ENCODE measurements around the gene DEPDC1B. TPM values are rescaled to one million over a fixed set of nuclear protein-coding genes. Genes with fewer than 3 reads are reported as not detected.
"Not testable (repeated sequence)": the region's sequence is repeated elsewhere in the genome, so short reads cannot be mapped to it uniquely, and the experiment has no call there.

Gene DEPDC1B
- total RNA-seq, 1 donor from 2014 or later = 0.35 TPM

DNA sequence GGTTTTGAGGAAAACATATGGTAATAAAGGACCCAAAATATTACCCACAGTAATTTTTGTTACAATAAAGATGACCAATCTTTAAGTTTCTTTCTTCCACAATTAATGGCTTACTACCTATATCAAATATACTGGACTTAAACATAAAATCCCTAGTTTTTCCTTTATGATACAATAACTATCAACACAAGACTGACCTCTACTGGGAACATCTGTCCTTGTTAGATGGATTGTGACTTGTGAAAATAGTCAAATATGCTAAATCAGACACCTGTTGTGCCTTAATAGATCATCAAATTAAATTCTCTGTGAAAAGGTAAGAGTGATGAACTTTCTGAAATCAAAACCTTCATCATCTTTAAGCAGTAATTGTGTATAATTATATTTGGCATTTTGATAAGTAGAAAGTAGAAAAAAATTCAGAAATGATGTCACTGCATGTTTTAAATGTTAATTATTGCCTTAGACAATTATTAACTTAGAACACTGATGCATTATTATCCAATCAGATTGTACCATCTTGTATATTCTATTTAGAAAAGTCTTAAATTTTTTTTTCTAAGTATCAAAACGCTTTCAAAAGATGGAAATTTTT, 113.6 kb downstream of the DEPDC1B start:
- no peak for DNase-seq (ENCODE audit: low spot score)

GRCh38 chr5:60585618-60586017, 114.3 kb downstream of the DEPDC1B start:
- no peak for DNase-seq (ENCODE audit: low spot score)

- DNase-seq (ENCODE audit: low spot score) = no peak
These were observed 115.7 kb downstream of the DEPDC1B start for GRCh38 chr5:60584304-60584703.

GRCh38 chr5:60583616-60584015, 116.3 kb downstream of the DEPDC1B start:
- DNase-seq (ENCODE audit: low spot score) = no peak

- DNase-seq (ENCODE audit: low spot score) = no peak
These were observed 121.7 kb downstream of the DEPDC1B start for GRCh38 chr5:60578315-60578714.

DNA sequence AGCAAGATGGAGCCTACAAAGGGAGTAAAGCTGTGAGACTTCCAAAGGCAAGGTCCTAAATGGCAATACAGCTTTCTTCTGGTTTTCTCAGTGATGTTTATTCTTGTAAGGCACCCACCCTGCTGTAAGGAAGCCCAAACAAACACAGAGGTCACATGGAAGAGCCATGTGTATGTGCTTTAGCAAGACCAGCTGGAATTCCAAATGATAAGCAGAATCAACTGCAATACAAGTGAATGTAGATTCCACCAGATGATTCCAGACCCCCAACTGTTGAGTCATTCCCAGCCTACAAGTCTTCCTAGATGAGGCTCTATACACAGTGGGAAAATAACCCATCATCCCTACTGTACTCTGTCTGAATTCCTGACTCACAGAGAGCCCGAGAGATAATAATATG, 122.8 kb downstream of the DEPDC1B start:
- DNase-seq (ENCODE audit: low spot score) = no peak

DNA sequence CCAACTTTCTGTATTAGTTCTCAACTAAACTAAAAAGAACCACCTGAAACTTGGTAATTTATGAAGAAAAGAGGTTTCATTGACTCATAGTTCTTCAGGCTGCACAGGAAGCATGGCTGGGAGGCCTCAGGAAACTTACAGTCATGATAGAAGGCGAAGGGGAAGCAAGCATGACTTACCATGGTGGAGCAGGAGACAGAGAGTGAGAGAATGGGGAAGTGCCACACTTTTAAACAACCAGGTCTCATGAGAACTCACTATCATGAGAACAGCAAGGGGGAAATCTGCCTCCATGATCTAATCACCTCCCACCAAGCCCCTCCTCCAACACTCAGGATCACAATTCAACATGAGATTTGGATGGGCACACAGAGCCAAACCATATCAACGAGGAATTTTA, 123.5 kb downstream of the DEPDC1B start:
- no peak for DNase-seq (ENCODE audit: low spot score)

- DNase-seq (ENCODE audit: low spot score) = no peak
These were observed 131.3 kb downstream of the DEPDC1B start for GRCh38 chr5:60568646-60569045.

- DNase-seq (ENCODE audit: low spot score) = no peak
These were observed 136.2 kb downstream of the DEPDC1B start for GRCh38 chr5:60563696-60564324.

DNA sequence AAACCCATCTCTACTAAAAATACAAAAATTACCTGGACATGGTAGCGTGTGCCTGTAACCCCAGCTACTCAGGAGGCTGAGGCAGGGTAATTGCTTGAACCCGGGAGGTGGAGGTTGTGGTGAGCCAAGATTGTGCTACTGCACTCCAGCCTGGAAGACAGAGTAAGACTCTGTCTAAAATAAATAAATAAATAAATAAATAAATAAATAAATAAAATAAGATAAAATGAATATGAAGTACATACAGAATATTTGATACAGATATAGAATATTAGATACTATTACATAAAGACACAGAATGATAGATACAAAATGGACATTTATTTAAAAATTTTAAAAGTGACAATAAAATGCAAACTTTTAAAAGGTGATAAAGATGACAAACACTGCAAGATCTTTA, 146.7 kb downstream of the DEPDC1B start:
- not testable (repeated sequence) for DNase-seq (ENCODE audit: low spot score)

GRCh38 chr5:60551829-60552228, 148.1 kb downstream of the DEPDC1B start:
- no peak for DNase-seq (ENCODE audit: low spot score)

- no peak for DNase-seq (ENCODE audit: low spot score)
These were observed 148.7 kb downstream of the DEPDC1B start for GRCh38 chr5:60551250-60551649.

DNA sequence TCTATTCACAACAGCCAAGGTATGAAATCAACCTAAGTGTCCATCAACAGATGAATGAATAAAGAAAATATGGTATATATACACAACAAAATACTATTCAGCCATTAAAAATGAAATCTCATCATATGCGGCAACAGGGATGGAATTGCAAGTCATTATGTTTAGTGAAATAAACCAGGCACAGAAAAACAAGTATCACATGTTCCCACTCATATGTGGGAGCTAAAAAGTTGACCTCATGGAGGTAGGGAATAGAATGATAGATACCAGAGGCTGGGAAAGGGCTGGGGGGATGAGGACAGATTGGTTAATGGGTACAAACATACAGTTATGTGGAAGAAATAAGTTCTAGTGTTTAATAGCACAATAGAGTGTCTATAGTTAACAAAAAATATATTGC, 149.7 kb downstream of the DEPDC1B start:
- DNase-seq (ENCODE audit: low spot score) = no peak

- no peak for DNase-seq (ENCODE audit: low spot score)
These were observed 150.1 kb downstream of the DEPDC1B start for GRCh38 chr5:60549841-60550240.

Other genes starting within 250 kb of the DEPDC1B start
- 5.6 TPM for gene ELOVL7, start 144.1 kb upstream of the DEPDC1B start, total RNA-seq
- 8.0 TPM for gene ERCC8, start 244.9 kb upstream of the DEPDC1B start, total RNA-seq
- gene NDUFAF2, start 245.0 kb upstream of the DEPDC1B start, total RNA-seq = 36.2 TPM